Brain microvascular endothelial cell (primary cell): Measurements from ENCODE around the gene COL16A1.
A peak's percentile ranks its signal among the peaks of the same experiment; 100 is the strongest.

ENCODE experiments used
- DNase-seq: peaks from one replicate; pipeline ENCODE4 v3.0.0-alpha.2; 2020
- H3K27ac ChIP-seq: fragments of 250-450 bp; sonication (Bioruptor Pico); 2 replicates; pipeline ENCODE4 v1.5.1; 2020; ENCODE audit warnings: mild to moderate bottlenecking, moderate library complexity
- H3K27me3 ChIP-seq: fragments of 250-450 bp; sonication (Bioruptor Pico); replicated peaks from 2 replicates; pipeline ENCODE4 v1.5.1; 2020; ENCODE audit warnings: mild to moderate bottlenecking
- H3K36me3 ChIP-seq: fragments of 250-450 bp; sonication (Bioruptor Pico); replicated peaks from 2 replicates; pipeline ENCODE4 v1.5.1; 2020; ENCODE audit warnings: mild to moderate bottlenecking
- H3K4me3 ChIP-seq: 2 replicates; pipeline ENCODE4 v1.5.1; 2011; ENCODE audit warnings: low read depth, mild to moderate bottlenecking, control low read depth, low read length, moderate library complexity
- CTCF ChIP-seq: IDR thresholded peaks from 2 replicates; pipeline ENCODE4 v1.5.1; 2011; ENCODE audit warnings: low read depth, mild to moderate bottlenecking, moderate library complexity, low read length, control low read depth, inconsistent platforms; ENCODE audit errors: missing control alignments
- in situ Hi-C: cut with HindIII; loops from 2 replicates; pipeline ENCODE4 v1.10.0; 2017; ENCODE audit warnings: low sequenced_read_pairs, low pct_ligation_motif_present

Gene COL16A1

GRCh38 chr1:31664528-31664927, 39.3 kb downstream of the COL16A1 start:
- Histone ChIP-seq H3K36me3 (no peaks in the 10 kb centered on the region), H3K27me3 (no peaks in the 10 kb centered on the region), H3K4me3 (no peak overlapping the region), H3K27ac (no peak overlapping the region)
- no peak for TF ChIP-seq CTCF
- DNase-seq = no peak
- in situ Hi-C loops = no loop called here

- H3K36me3 ChIP-seq = no peaks in the 10 kb centered on the region
- TF ChIP-seq CTCF = peak; percentile 97
- no peak overlapping the region for H3K4me3 ChIP-seq
- in situ Hi-C loops = no loop called here
- DNase-seq = peak; percentile 25
- no peaks in the 10 kb centered on the region for H3K27me3 ChIP-seq
- no peak overlapping the region for H3K27ac ChIP-seq
Observed at GRCh38 chr1:31663622-31664452, 40.0 kb downstream of the COL16A1 start.

GRCh38 chr1:31662463-31662862, 41.4 kb downstream of the COL16A1 start:
- in situ Hi-C loops = no loop called here
- Histone ChIP-seq H3K4me3 (no peak overlapping the region), H3K27ac (no peak overlapping the region), H3K36me3 (no peaks in the 10 kb centered on the region), H3K27me3 (no peaks in the 10 kb centered on the region)
- DNase-seq = no peak
- TF ChIP-seq CTCF = no peak

GRCh38 chr1:31661856-31662255, 42.0 kb downstream of the COL16A1 start:
- H3K27ac ChIP-seq = no peak overlapping the region
- DNase-seq = no peak
- no peak overlapping the region for H3K4me3 ChIP-seq
- in situ Hi-C loops = no loop called here
- no peaks in the 10 kb centered on the region for H3K36me3 ChIP-seq
- no peaks in the 10 kb centered on the region for H3K27me3 ChIP-seq
- no peak for TF ChIP-seq CTCF

GRCh38 chr1:31660871-31661455, 42.9 kb downstream of the COL16A1 start:
- Histone ChIP-seq H3K27ac (no peak overlapping the region), H3K36me3 (no peaks in the 10 kb centered on the region), H3K27me3 (no peaks in the 10 kb centered on the region), H3K4me3 (no peak overlapping the region)
- DNase-seq = no peak
- no peak for TF ChIP-seq CTCF
- in situ Hi-C loops = no loop called here
